ENCODE data around the gene HDAC9.

Gene HDAC9

GRCh38 chr7:18808026-18808425 is 312.5 kb downstream of the HDAC9 start:
- Histone ChIP-seq H3K9me3 (peaks cover 4% of the 10 kb centered on the region; the same call in 1 of the 2 replicates), H3K4me1 (peaks cover 8% of the 10 kb centered on the region), H3K36me3 (no peaks in the 10 kb centered on the region), H3K27me3 (no peaks in the 10 kb centered on the region), H3K4me3 (ENCODE audit: low read depth, low read length) (no peak overlapping the region)
- no peak for DNase-seq
- TF ChIP-seq CTCF (IDR thresholded peaks at IDR 0.05; ENCODE audit: low read depth, low read length) = no peak

GRCh38 chr7:18815261-18815960 is 319.9 kb downstream of the HDAC9 start:
- peaks cover 4% of the 10 kb centered on the region; the same call in 1 of the 2 replicates for H3K9me3 ChIP-seq
- TF ChIP-seq CTCF (IDR thresholded peaks at IDR 0.05; ENCODE audit: low read depth, low read length) = no peak
- no peaks in the 10 kb centered on the region for H3K4me1 ChIP-seq
- H3K4me3 ChIP-seq (ENCODE audit: low read depth, low read length) = no peak overlapping the region
- DNase-seq = no peak
- H3K27me3 ChIP-seq = no peaks in the 10 kb centered on the region
- H3K36me3 ChIP-seq = no peaks in the 10 kb centered on the region

- H3K4me1 ChIP-seq = peaks cover 4% of the 10 kb centered on the region
- no peaks in the 10 kb centered on the region for H3K36me3 ChIP-seq
- DNase-seq = no peak
- no peak overlapping the region for H3K4me3 ChIP-seq (ENCODE audit: low read depth, low read length)
- no peaks in the 10 kb centered on the region for H3K27me3 ChIP-seq
- H3K9me3 ChIP-seq = no peaks in the 10 kb centered on the region
- TF ChIP-seq CTCF (IDR thresholded peaks at IDR 0.05; ENCODE audit: low read depth, low read length) = no peak
Observed at GRCh38 chr7:18820981-18821380, 325.4 kb downstream of the HDAC9 start.

- Histone ChIP-seq H3K9me3 (no peaks in the 10 kb centered on the region), H3K4me1 (peaks cover 4% of the 10 kb centered on the region), H3K27me3 (no peaks in the 10 kb centered on the region), H3K4me3 (ENCODE audit: low read depth, low read length) (no peak overlapping the region), H3K36me3 (no peaks in the 10 kb centered on the region)
- no peak for DNase-seq
- TF ChIP-seq CTCF (IDR thresholded peaks at IDR 0.05; ENCODE audit: low read depth, low read length) = no peak
Observed at GRCh38 chr7:18821554-18821953, 326.0 kb downstream of the HDAC9 start.

GRCh38 chr7:18824157-18824556 is 328.6 kb downstream of the HDAC9 start:
- DNase-seq = no peak
- no peaks in the 10 kb centered on the region for H3K9me3 ChIP-seq
- no peaks in the 10 kb centered on the region for H3K36me3 ChIP-seq
- H3K4me3 ChIP-seq (ENCODE audit: low read depth, low read length) = no peak overlapping the region
- no peaks in the 10 kb centered on the region for H3K27me3 ChIP-seq
- no peak for TF ChIP-seq CTCF (IDR thresholded peaks at IDR 0.05; ENCODE audit: low read depth, low read length)
- peaks cover 15% of the 10 kb centered on the region for H3K4me1 ChIP-seq

- Histone ChIP-seq H3K27me3 (no peaks in the 10 kb centered on the region), H3K4me3 (ENCODE audit: low read depth, low read length) (peak overlapping the region; percentile 42), H3K36me3 (no peaks in the 10 kb centered on the region), H3K4me1 (peaks cover 24% of the 10 kb centered on the region), H3K9me3 (no peaks in the 10 kb centered on the region)
- DNase-seq = no peak
- no peak for TF ChIP-seq CTCF (IDR thresholded peaks at IDR 0.05; ENCODE audit: low read depth, low read length)
Observed at GRCh38 chr7:18828260-18828993, 332.9 kb downstream of the HDAC9 start.

Measured in BE2C (cell line).